ENCODE results near the gene ACADL. TPM values are rescaled to one million over a fixed set of nuclear protein-coding genes. Genes with fewer than 3 reads are reported as not detected.
A peak's percentile ranks its signal among the peaks of the same experiment; 100 is the strongest.

ACADL gene
- total and polyA plus RNA-seq, 2 of the 13 experiments (the other 11 are each of a cell fraction or from before 2014, with no cell fraction given), result not detected

- no peak; the same call in 1 of the 2 replicates for TF ChIP-seq ZNF230 (CRISPR knock-in tag; IDR thresholded peaks at IDR 0.05)
- peak; percentile 88 for TF ChIP-seq ZNF430 (CRISPR knock-in tag; IDR thresholded peaks at IDR 0.05)
- TF ChIP-seq ZFY (CRISPR knock-in tag; IDR thresholded peaks at IDR 0.05), result peak; percentile 68; the same call in 1 of the 2 replicates
- no peak for TF ChIP-seq ZNF335 (CRISPR knock-in tag; IDR thresholded peaks at IDR 0.05)
- TF ChIP-seq ZNF333 (CRISPR knock-in tag; IDR thresholded peaks at IDR 0.05; ENCODE audit: borderline replicate concordance), result no peak
- no peak for TF ChIP-seq HOMEZ (CRISPR knock-in tag; IDR thresholded peaks at IDR 0.05; ENCODE audit: low read depth)
- TF ChIP-seq TBL1XR1 (IDR thresholded peaks at IDR 0.05; ENCODE audit: borderline replicate concordance, low read length, partially characterized antibody), result no peak
- no peak for TF ChIP-seq ZNF20 (CRISPR knock-in tag; IDR thresholded peaks at IDR 0.05)
- TF ChIP-seq RFX5 (IDR thresholded peaks at IDR 0.05; ENCODE audit: low read depth, low read length), result no peak
- peak; percentile 71 for TF ChIP-seq HOXA3 (CRISPR knock-in tag; IDR thresholded peaks at IDR 0.05)
- TF ChIP-seq THAP9 (CRISPR knock-in tag; IDR thresholded peaks at IDR 0.05; ENCODE audit: borderline replicate concordance), result no peak
- TF ChIP-seq MBNL3 (CRISPR knock-in tag; conservative IDR thresholded peaks at IDR 0.05), result no peak
- TF ChIP-seq ZNF30 (CRISPR knock-in tag; IDR thresholded peaks at IDR 0.05), result no peak
- peak; percentile 50; the same call in 1 of the 2 replicates for TF ChIP-seq ZNF580 (CRISPR knock-in tag; IDR thresholded peaks at IDR 0.05; ENCODE audit: borderline replicate concordance, low read depth)
- no peak for TF ChIP-seq ZNF431 (CRISPR knock-in tag; IDR thresholded peaks at IDR 0.05; ENCODE audit: borderline replicate concordance, low read depth)
- no peak for TF ChIP-seq MAZ (IDR thresholded peaks at IDR 0.05; ENCODE audit: borderline replicate concordance, low read depth, low read length)
- TF ChIP-seq MAZ (CRISPR knock-in tag; IDR thresholded peaks at IDR 0.05; ENCODE audit: low read depth), result no peak
- TF ChIP-seq ZFP62 (CRISPR knock-in tag; IDR thresholded peaks at IDR 0.05), result no peak
- TF ChIP-seq ZNF562 (CRISPR knock-in tag; IDR thresholded peaks at IDR 0.05; ENCODE audit: borderline replicate concordance), result 0 out of 2 replicates have a peak, but pooled peaks have one; percentile 43
- peak; percentile 84 for TF ChIP-seq IKZF5 (CRISPR knock-in tag; IDR thresholded peaks at IDR 0.05)
Observed at GRCh38 chr2:210171309-210172218, 53.7 kb downstream of the ACADL start, which contains the start of gene KANSL1L (continued).

Measured in HepG2 (cell line).